Measurements from ENCODE around the gene HS6ST2.
"Not testable (repeated sequence)": the region's sequence is repeated elsewhere in the genome, so short reads cannot be mapped to it uniquely, and the experiment has no call there.

The HS6ST2 gene

GRCh38 chrX:132933170-132933569 is 25.3 kb downstream of the HS6ST2 start:
- no peak for DNase-seq

GRCh38 chrX:132924426-132924825 is 34.0 kb downstream of the HS6ST2 start:
- no peak for DNase-seq

- no peak for DNase-seq
Observed at GRCh38 chrX:132918523-132918922, 39.9 kb downstream of the HS6ST2 start.

GRCh38 chrX:132916349-132916748 is 42.1 kb downstream of the HS6ST2 start:
- DNase-seq: no peak

- DNase-seq: no peak
Observed at GRCh38 chrX:132909643-132910042, 48.8 kb downstream of the HS6ST2 start.

- DNase-seq: no peak
Observed at GRCh38 chrX:132908891-132909290, 49.5 kb downstream of the HS6ST2 start.

- no peak for DNase-seq
Observed at GRCh38 chrX:132900633-132901293, 57.7 kb downstream of the HS6ST2 start.

GRCh38 chrX:132887569-132887968 is 70.9 kb downstream of the HS6ST2 start:
- no peak for DNase-seq

- no peak for DNase-seq
Observed at GRCh38 chrX:132883358-132883915, 75.0 kb downstream of the HS6ST2 start.

- not testable (repeated sequence) for DNase-seq
Observed at GRCh38 chrX:132880753-132881152, 77.7 kb downstream of the HS6ST2 start.

- DNase-seq: no peak
Observed at GRCh38 chrX:132877954-132878536, 80.4 kb downstream of the HS6ST2 start.

GRCh38 chrX:132876523-132877338 is 81.7 kb downstream of the HS6ST2 start:
- peak; percentile 5 for DNase-seq

- no peak for DNase-seq
Observed at GRCh38 chrX:132875650-132876522, 82.5 kb downstream of the HS6ST2 start.

- no peak for DNase-seq
Observed at GRCh38 chrX:132862562-132862961, 95.9 kb downstream of the HS6ST2 start.

- no peak for DNase-seq
Observed at GRCh38 chrX:132861076-132861475, 97.4 kb downstream of the HS6ST2 start.

- no peak for DNase-seq
Observed at GRCh38 chrX:132860200-132860599, 98.2 kb downstream of the HS6ST2 start.

GRCh38 chrX:132858018-132858417 is 100.4 kb downstream of the HS6ST2 start:
- no peak for DNase-seq

- DNase-seq: no peak
Observed at GRCh38 chrX:132855780-132856341, 102.6 kb downstream of the HS6ST2 start.

GRCh38 chrX:132853040-132853439 is 105.4 kb downstream of the HS6ST2 start:
- DNase-seq: no peak

GRCh38 chrX:132848296-132848970 is 110.0 kb downstream of the HS6ST2 start:
- DNase-seq: no peak

- no peak for DNase-seq
Observed at GRCh38 chrX:132843363-132843762, 115.1 kb downstream of the HS6ST2 start.
